ENCODE results near the gene RASA3. TPM values are rescaled to one million over a fixed set of nuclear protein-coding genes. Genes with fewer than 3 reads are reported as not detected.

The RASA3 gene
- total and polyA plus RNA-seq, 12 donors = 6.8 to 16.9 (median 10.3) TPM

GRCh38 chr13:113975416-113975815, 157.0 kb downstream of the RASA3 start:
- H3K9me3 ChIP-seq = no peaks in the 10 kb centered on the region
- 91 to 95% methylated on average over 15 of the region's 15 CpGs for WGBS, 2 donors
- H3K4me1 ChIP-seq = peaks cover 3 to 14% (median 8%) of the 10 kb centered on the region in 9 donors
- DNase-seq (no peak), ATAC-seq (no peak)
- H3K27me3 ChIP-seq = no peaks in the 10 kb centered on the region
- peaks cover 0 to 62% (median 3%) of the 10 kb centered on the region in 9 donors for H3K36me3 ChIP-seq
- no peak for TF ChIP-seq CTCF (IDR thresholded peaks at IDR 0.05)
- H3K27ac ChIP-seq = no peak overlapping the region
- intact Hi-C loops (cut with DNase I) = no loop called here
- no peak overlapping the region for H3K4me3 ChIP-seq

- DNase-seq = no peak
- H3K27ac ChIP-seq = no peak overlapping the region
- WGBS, 2 donors = 92 to 95% methylated on average over 48 to 49 of the region's 56 CpGs
These were observed 157.8 kb downstream of the RASA3 start for GRCh38 chr13:113974304-113975281.

GRCh38 chr13:113973218-113974164, 158.9 kb downstream of the RASA3 start, which contains the start of gene C13orf46:
C13orf46 (minus strand) TSS chr13:113974076; CDS start chr13:113973997, 79 bp downstream.
- Histone ChIP-seq H3K36me3 (peaks cover 0 to 43% (median 0%) of the 10 kb centered on the region in 9 donors), H3K4me3 (no peak within 1 kb of the TSS), H3K27me3 (no peaks in the 10 kb centered on the region), H3K27ac (no peak within 1 kb of the TSS), H3K9me3 (no peaks in the 10 kb centered on the region), H3K4me1 (peaks cover 3 to 16% (median 8%) of the 10 kb centered on the region in 9 donors)
- TF ChIP-seq CTCF (IDR thresholded peaks at IDR 0.05) = no peak
- WGBS, 2 donors = 93% methylated on average over 44 of the region's 44 CpGs
- DNase-seq (no peak), ATAC-seq (no peak)
- intact Hi-C loops (cut with DNase I) = no loop called here

More at GRCh38 chr13:113974304-113975281, 157.8 kb downstream of the RASA3 start:
- Histone ChIP-seq H3K9me3 (no peaks in the 10 kb centered on the region), H3K4me3 (no peak overlapping the region), H3K4me1 (peaks cover 3 to 16% (median 8%) of the 10 kb centered on the region in 9 donors), H3K27me3 (no peaks in the 10 kb centered on the region), H3K36me3 (peaks cover 0 to 54% (median 3%) of the 10 kb centered on the region in 9 donors)
- intact Hi-C loops (cut with DNase I) = no loop called here
- no peak for TF ChIP-seq CTCF (IDR thresholded peaks at IDR 0.05)
- ATAC-seq = no peak

Data from heart right ventricle (tissue), 16 donors.